ENCODE data around the gene P2RX1.

The P2RX1 gene

DNA sequence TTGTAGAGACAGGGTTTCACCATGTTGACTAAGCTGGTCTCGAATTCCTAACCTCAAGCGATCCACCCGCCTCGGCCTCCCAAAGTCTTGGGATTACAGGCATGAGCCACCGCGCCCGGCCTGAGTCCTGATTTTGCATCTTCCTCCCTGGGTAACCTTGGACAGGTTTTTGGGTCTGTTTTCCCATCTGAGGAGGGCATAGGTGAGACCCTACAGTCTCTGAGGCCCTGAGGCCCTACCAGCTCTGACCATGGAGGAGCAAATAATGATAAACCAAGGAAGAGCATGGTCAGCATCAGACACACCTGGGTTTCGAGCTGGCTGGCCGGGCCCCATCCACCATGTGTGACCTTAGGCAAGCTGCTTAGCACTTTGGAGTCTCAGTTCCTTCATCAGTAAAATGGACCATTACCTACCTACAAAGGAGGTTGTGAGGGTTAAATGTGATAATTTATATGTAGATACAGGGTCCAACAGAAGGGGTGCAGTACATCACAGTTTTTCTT, 69.0 kb downstream of the P2RX1 start:
- TF ChIP-seq CTCF (IDR thresholded peaks at IDR 0.05; ENCODE audit: insufficient read depth, low read depth, low read length, missing control alignments), result no peak
- DNase-seq (ENCODE audit: low read depth), result no peak
- no peak overlapping the region for H3K4me3 ChIP-seq (ENCODE audit: low read depth, low read length)
